Karpas-422 (cell line): ENCODE results near the gene SPART. TPM values are rescaled to one million over a fixed set of nuclear protein-coding genes. Genes with fewer than 3 reads are reported as not detected.
"Not testable (repeated sequence)": the region's sequence is repeated elsewhere in the genome, so short reads cannot be mapped to it uniquely, and the experiment has no call there.

Source experiments
- DNase-seq: peaks from one replicate; pipeline ENCODE4 v3.0.0-alpha.2; 2015
- H2AFZ ChIP-seq: fragments of 200-600 bp; sonication (generic); 2 replicates; pipeline ENCODE4 v1.6.1; 2014; ENCODE audit warnings: antibody characterized with exemption, low read length, mixed read lengths
- H3K27ac ChIP-seq: fragments of 200-600 bp; sonication (generic); 2 replicates; pipeline ENCODE4 v1.5.1; 2014; ENCODE audit warnings: mild to moderate bottlenecking, low read length, moderate library complexity
- H3K27me3 ChIP-seq: fragments of 200-600 bp; sonication (generic); 2 replicates; pipeline ENCODE4 v1.6.1; 2014; ENCODE audit warnings: low read length, mixed read lengths
- H3K36me3 ChIP-seq: fragments of 200-600 bp; sonication (generic); 2 replicates; pipeline ENCODE4 v1.6.1; 2014; ENCODE audit warnings: low read length, mixed read lengths; ENCODE audit not compliant: insufficient read depth
- H3K4me1 ChIP-seq: fragments of 200-600 bp; sonication (generic); 2 replicates; pipeline ENCODE4 v1.6.1; 2014; ENCODE audit warnings: mild to moderate bottlenecking, low read length, mixed read lengths
- H3K4me2 ChIP-seq: fragments of 200-600 bp; sonication (generic); 2 replicates; pipeline ENCODE4 v1.6.1; 2014; ENCODE audit warnings: low read length, low read depth, mild to moderate bottlenecking; ENCODE audit not compliant: poor library complexity, severe bottlenecking
- H3K4me3 ChIP-seq: fragments of 200-600 bp; sonication (generic); 2 replicates; pipeline ENCODE4 v1.5.1; 2014; ENCODE audit warnings: mild to moderate bottlenecking, antibody characterized with exemption, low read length, mixed read lengths
- H3K79me2 ChIP-seq: fragments of 200-600 bp; sonication (generic); 2 replicates; pipeline ENCODE4 v1.6.1; 2014; ENCODE audit warnings: mild to moderate bottlenecking, low read length, mixed read lengths
- H3K9ac ChIP-seq: fragments of 200-600 bp; sonication (generic); 2 replicates; pipeline ENCODE4 v1.6.0; 2014; ENCODE audit warnings: low read length
- H3K9me2 ChIP-seq: fragments of 200-600 bp; sonication (generic), shearing (Covaris generic); replicated peaks from 2 replicates; pipeline ENCODE4 v1.6.0; 2014; ENCODE audit warnings: mild to moderate bottlenecking, low read length, moderate library complexity; ENCODE audit not compliant: insufficient read depth
- H3K9me3 ChIP-seq: fragments of 300-700, 200-600 bp; sonication (generic); 2 replicates; pipeline ENCODE4 v1.6.1; 2014; ENCODE audit warnings: low read length, mixed read lengths
- H4K20me1 ChIP-seq: fragments of 200-600 bp; sonication (generic); 2 replicates; pipeline ENCODE4 v1.6.1; 2014; ENCODE audit warnings: mild to moderate bottlenecking, antibody characterized with exemption, low read length, low read depth; ENCODE audit not compliant: insufficient read depth
- total RNA-seq: library from RNA; depleted of rRNA; stranded (reverse); fragments of >200 nt; shearing (Covaris generic); gene quantifications from 2 replicates; pipeline ENCODE4 v1.2.3, GENCODE V29; 2014; ENCODE audit warnings: low replicate concordance

SPART gene
- total RNA-seq, 1 experiment from 2014 or later: not detected

DNA sequence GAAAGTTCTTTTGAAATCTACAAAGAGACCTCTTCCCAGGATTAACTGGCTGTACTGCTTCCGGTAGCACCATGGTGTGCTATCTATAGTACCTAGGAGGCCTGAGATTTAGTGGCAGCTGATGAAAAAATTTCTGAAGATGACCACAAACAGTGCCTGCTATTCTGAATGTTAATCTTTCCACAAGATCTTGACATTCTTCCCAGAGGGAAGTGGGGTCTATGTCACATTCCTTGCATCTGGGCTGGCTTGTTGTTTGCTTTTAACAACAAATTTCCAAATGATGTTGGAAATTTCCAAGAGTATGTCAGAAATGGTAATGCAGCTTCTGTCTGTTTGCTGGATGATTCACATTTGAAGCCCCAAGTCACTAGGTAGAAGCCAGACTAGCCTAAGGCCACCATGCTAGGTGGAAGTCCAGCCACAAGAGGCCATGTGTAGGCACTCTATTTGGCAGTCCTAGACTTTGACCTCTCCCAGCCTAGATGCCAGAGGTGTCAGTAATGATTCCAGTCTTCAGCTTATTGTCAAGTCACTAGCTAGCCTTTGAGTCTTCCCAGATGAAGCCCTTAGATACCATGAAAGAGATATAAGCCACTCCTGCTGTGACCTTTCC is 22.1 kb downstream of the SPART start:
- H3K27ac ChIP-seq: no peak overlapping the region
- no peaks in the 10 kb centered on the region for H3K9me3 ChIP-seq
- H3K9ac ChIP-seq: no peak overlapping the region
- H3K9me2 ChIP-seq: no peaks in the 10 kb centered on the region
- H3K36me3 ChIP-seq: no peaks in the 10 kb centered on the region
- no peaks in the 10 kb centered on the region for H3K27me3 ChIP-seq
- H4K20me1 ChIP-seq: no peaks in the 10 kb centered on the region
- peak; percentile 22 for DNase-seq
- H3K4me1 ChIP-seq: no peaks in the 10 kb centered on the region
- no peak overlapping the region for H2AFZ ChIP-seq
- no peak overlapping the region for H3K4me3 ChIP-seq
- H3K79me2 ChIP-seq: no peaks in the 10 kb centered on the region
- H3K4me2 ChIP-seq: no peak overlapping the region

DNA sequence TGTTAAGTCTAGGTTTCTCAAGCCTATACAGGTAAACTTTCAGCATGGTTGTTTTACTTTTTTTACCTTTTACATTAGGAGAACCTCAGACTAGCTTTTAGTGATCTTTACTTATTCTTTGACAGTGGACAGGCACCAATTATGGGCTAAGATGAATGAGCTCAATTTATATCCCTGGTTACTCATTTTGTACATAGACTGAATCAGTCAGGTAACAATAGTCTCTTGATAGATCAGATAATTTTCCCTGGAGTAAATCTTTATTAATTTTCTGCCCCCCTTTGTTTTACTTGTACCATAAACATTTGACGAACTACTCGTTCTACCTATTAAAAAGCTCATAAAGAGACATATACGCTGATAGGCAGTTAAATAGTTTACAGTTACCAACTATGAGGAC is 22.8 kb downstream of the SPART start:
- no peak overlapping the region for H2AFZ ChIP-seq
- H3K79me2 ChIP-seq: no peaks in the 10 kb centered on the region
- no peaks in the 10 kb centered on the region for H3K9me3 ChIP-seq
- H3K4me1 ChIP-seq: no peaks in the 10 kb centered on the region
- no peak for DNase-seq
- no peak overlapping the region for H3K9ac ChIP-seq
- no peaks in the 10 kb centered on the region for H3K27me3 ChIP-seq
- H3K27ac ChIP-seq: no peak overlapping the region
- H4K20me1 ChIP-seq: no peaks in the 10 kb centered on the region
- H3K4me2 ChIP-seq: no peak overlapping the region
- H3K36me3 ChIP-seq: no peaks in the 10 kb centered on the region
- no peaks in the 10 kb centered on the region for H3K9me2 ChIP-seq
- H3K4me3 ChIP-seq: no peak overlapping the region

DNA sequence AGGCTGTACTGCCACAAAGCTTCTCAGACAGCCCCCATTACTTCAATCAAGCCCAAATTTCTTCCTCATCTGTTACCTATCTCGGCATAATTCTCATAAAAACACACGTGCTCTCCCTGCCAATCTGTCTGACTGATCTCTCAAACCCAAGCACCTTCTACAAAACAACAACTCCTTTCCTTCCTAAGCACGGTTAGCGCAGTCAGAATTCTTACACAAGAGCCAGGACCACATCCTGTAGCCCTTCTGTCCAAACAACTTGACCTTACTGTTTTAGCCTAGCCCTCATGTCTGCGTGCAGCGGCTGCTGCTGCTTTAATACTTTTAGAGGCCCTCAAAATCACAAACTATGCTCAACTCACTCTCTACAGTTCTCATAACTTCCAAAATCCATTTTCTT is 26.4 kb downstream of the SPART start:
- H3K27ac ChIP-seq, H3K4me1 ChIP-seq, H3K79me2 ChIP-seq, H3K9ac ChIP-seq, H2AFZ ChIP-seq, H3K36me3 ChIP-seq, H3K4me2 ChIP-seq, DNase-seq, H3K9me2 ChIP-seq, H4K20me1 ChIP-seq, H3K4me3 ChIP-seq, H3K9me3 ChIP-seq, H3K27me3 ChIP-seq: not testable (repeated sequence)

DNA sequence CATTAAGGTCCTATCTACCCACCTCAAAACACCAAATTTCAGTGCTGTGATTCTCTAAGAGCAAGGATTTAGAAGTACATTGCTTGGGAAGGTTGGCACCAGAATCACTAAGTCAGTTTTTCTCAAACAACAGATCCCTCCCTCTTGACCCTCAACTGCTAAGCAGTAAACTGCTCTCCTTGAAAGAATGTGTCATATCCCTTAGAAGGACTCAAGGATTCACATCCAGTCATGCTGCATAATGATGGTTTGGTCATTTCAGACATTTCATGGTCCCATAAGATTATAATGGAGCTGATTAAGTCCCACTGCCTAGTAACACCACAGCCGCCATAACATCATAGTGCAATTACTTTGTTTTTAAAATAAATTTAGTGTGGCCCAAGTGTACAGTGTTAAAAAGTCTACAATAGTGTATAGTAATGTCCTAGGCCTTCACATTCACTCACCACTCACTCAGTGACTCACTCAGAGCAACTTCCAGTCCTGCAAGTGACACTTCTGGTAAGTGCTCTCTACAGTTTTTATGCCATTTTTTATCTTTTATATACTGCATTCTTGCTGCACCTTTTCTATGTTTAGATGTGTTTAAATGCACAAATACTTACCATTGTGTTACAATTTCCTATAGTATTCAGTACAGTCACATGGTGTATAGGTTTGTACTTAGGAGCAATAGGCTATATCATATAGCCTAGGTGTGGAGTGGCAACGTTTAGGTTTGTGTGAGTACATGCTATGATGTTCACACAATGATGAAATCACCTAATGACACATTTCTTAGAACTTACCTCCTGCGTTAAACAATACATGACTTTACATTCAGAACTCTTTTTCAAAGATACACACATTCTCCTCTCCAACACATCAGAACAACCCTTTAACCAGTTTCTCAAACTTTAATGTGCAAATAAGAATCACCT is 32.9 kb downstream of the SPART start:
- DNase-seq: no peak
- Histone ChIP-seq H3K27ac (no peak overlapping the region), H3K4me2 (no peak overlapping the region), H3K4me1 (no peaks in the 10 kb centered on the region), H3K9me2 (no peaks in the 10 kb centered on the region), H3K79me2 (no peaks in the 10 kb centered on the region), H3K9me3 (no peaks in the 10 kb centered on the region), H2AFZ (0 out of 2 replicates have a peak overlapping the region, but pooled peaks have one; percentile 36), H3K4me3 (no peak overlapping the region), H3K27me3 (no peaks in the 10 kb centered on the region), H4K20me1 (no peaks in the 10 kb centered on the region), H3K9ac (no peak overlapping the region), H3K36me3 (no peaks in the 10 kb centered on the region)

DNA sequence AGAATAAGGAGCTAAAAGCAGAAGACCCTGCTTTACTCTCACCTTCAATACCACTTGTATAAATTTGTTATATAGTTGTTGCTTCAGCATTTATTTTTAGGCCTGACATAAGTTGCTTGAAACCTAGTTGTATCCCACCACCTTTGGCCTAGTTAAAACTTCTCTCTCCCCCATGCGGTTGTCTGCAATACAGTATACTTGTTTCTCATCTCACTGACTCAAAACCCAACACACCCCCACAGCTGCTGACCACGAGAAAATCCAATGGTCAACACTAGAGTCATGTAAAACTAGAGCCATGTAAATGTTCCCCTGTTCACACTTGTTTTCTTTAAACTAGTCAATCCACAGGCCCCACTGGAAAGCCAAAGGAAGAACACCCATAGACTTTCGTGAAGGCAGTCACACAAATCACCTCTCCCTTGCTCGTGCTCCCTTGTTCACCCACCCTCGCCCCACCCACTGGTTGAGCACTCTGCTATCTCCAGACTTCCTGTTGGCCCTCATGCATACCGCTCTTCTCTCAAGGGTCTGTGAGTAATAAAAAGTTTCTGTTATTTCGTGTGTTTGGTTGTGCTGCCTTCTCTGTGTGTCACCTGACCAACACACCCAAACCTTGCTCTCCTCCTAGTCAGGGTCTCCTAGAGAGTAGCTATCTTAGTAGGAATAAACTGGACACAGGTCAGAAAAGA is 35.6 kb downstream of the SPART start:
- no peak for DNase-seq
- Histone ChIP-seq H3K27me3 (no peaks in the 10 kb centered on the region), H3K9me2 (no peaks in the 10 kb centered on the region), H2AFZ (no peak overlapping the region), H3K9me3 (no peaks in the 10 kb centered on the region), H3K79me2 (no peaks in the 10 kb centered on the region), H3K36me3 (no peaks in the 10 kb centered on the region), H3K27ac (no peak overlapping the region), H4K20me1 (no peaks in the 10 kb centered on the region), H3K4me2 (no peak overlapping the region), H3K4me1 (no peaks in the 10 kb centered on the region), H3K4me3 (no peak overlapping the region), H3K9ac (no peak overlapping the region)

DNA sequence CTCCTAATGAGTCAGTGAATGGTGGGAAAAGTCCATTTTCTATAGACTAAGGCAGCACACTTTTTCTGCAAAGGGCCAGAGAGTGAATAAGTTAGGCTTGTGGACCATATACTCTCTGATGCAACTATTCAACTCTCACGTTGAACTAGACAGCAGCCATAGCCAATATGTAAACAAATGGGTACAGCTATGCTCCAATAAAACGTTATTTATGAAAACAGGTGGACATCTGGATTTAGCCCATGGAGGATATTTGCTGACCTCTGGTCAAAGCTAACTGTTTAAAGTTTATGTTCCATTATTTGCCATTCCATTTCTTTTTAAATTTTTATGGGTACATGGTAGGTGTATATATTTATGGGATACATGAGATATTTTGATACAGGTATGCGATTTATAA is 43.9 kb downstream of the SPART start:
- no peaks in the 10 kb centered on the region for H3K9me2 ChIP-seq
- H3K4me2 ChIP-seq: no peak overlapping the region
- no peaks in the 10 kb centered on the region for H3K4me1 ChIP-seq
- H2AFZ ChIP-seq: no peak overlapping the region
- H3K27ac ChIP-seq: no peak overlapping the region
- DNase-seq: no peak
- H3K9me3 ChIP-seq: no peaks in the 10 kb centered on the region
- no peak overlapping the region for H3K4me3 ChIP-seq
- H3K9ac ChIP-seq: no peak overlapping the region
- H4K20me1 ChIP-seq: no peaks in the 10 kb centered on the region
- no peaks in the 10 kb centered on the region for H3K27me3 ChIP-seq
- H3K36me3 ChIP-seq: no peaks in the 10 kb centered on the region
- H3K79me2 ChIP-seq: no peaks in the 10 kb centered on the region

DNA sequence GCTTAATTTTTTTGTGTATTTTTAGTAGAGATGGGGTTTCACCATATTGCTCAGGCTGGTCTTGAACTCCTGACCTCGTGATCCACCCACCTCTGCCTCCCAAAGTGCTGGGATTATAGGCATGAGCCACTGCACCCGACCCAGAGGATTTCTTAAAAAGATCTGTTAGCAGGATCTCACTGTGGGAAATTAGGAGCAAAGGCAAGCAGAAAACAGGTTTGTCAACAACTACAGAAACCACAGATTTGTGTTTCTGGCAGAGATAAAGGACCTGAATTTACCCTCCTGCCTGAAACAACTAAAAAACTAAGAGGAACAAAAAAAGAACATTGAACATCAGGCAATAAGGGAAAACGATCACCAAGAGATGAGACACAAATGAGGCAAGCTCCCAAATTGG is 46.7 kb downstream of the SPART start:
- not testable (repeated sequence) for H3K4me2 ChIP-seq, H3K79me2 ChIP-seq, H3K27ac ChIP-seq, H3K27me3 ChIP-seq, H3K4me3 ChIP-seq, H3K4me1 ChIP-seq, DNase-seq, H3K9me2 ChIP-seq, H3K9me3 ChIP-seq, H4K20me1 ChIP-seq, H2AFZ ChIP-seq, H3K9ac ChIP-seq, H3K36me3 ChIP-seq

DNA sequence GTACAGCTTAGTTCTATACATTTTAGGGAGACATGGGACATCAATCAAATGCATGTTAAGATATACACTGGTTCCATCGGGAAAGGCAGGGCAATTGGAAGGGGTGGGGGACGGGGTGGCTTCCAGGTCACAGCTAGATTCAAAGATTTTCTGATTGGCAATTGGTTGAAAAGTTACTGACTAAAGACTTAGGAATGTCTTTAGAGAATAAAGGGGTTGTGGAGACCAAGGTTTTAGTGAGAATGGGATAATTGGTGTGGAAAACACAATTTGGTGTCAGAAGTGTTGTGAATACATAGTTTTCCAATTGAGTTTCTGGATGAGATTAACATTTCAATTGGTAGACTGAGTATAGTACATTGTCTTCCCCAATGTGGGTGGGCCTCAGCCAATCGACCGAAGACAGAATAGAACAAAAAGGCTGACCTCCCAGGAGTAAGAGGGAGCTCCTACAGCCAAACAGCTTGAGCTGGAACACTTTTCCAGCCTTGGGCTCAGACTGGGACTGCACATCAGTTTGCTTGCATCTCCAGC is 47.6 kb downstream of the SPART start:
- DNase-seq: no peak
- Histone ChIP-seq H3K9ac (no peak overlapping the region), H3K4me1 (no peaks in the 10 kb centered on the region), H2AFZ (no peak overlapping the region), H3K36me3 (no peaks in the 10 kb centered on the region), H4K20me1 (no peaks in the 10 kb centered on the region), H3K4me3 (no peak overlapping the region), H3K9me2 (no peaks in the 10 kb centered on the region), H3K9me3 (no peaks in the 10 kb centered on the region), H3K4me2 (no peak overlapping the region), H3K27me3 (no peaks in the 10 kb centered on the region), H3K79me2 (no peaks in the 10 kb centered on the region), H3K27ac (no peak overlapping the region)
